HepG2 (cell line): Measurements from ENCODE around the gene UBE2O. TPM values are rescaled to one million over a fixed set of nuclear protein-coding genes. Genes with fewer than 3 reads are reported as not detected.

Experiments used
- ATAC-seq: fragments of 200-7000 bp; cut with Tn5 transposase; 3 replicates; pipeline ENCODE4 v1.9.1; 2020; ENCODE audit warnings: mild to moderate bottlenecking, moderate library complexity
- BruUV-seq: library from RNA; stranded (reverse); fragments of 400-500 nt; replicated peaks from 2 replicates; lab custom pipeline; 2021; lab: Mats Ljungman, UMichigan
- CTCF ChIA-PET: fragments of 300-600 bp; formaldehyde crosslinking; extraction: SDS; loops from one replicate; lab custom pipeline; 2021; ENCODE audit warnings: low total read pairs, inconsistent platforms, low intra/inter-chr PET ratio; lab: Yijun Ruan, JAX
- POLR2A ChIA-PET: fragments of 350-600 bp; sonication (Branson Sonifier 250); formaldehyde crosslinking; loops from one replicate; lab custom pipeline; 2020; ENCODE audit warnings: antibody characterized with exemption, inconsistent platforms; lab: Yijun Ruan, JAX
- DNase-seq: peaks from one replicate; pipeline ENCODE4 v3.0.0-alpha.2; 2015; ENCODE audit warnings: low spot score
- FAIRE-seq: peaks from 3 replicates; lab custom pipeline; 2011; peaks lifted over from hg19 to GRCh38; lab: Jason Lieb, UNC
- H2AFZ ChIP-seq: one replicate; pipeline ENCODE4 v1.6.1; 2011; ENCODE audit warnings: low read length, inconsistent platforms
- H3K27ac ChIP-seq: fragments of 300-600 bp; 3 replicates; pipeline ENCODE4 v1.8.0; 2011; ENCODE audit warnings: mixed run types, mild to moderate bottlenecking, mixed read lengths, low read length, inconsistent platforms; ENCODE audit not compliant: insufficient read depth; ENCODE audit errors: extremely low read length
- H3K27me3 ChIP-seq, 2 experiments: fragments of 200-600 bp in 1 of 2; 2 replicates in 1 of 2; 3 replicates in 1 of 2; pipeline versions ENCODE4 v1.6.0 to v1.8.0; 2011; ENCODE audit warnings: low read length in 2 of 2, mild to moderate bottlenecking in 2 of 2, moderate library complexity in 2 of 2, inconsistent platforms in 1 of 2; ENCODE audit not compliant: insufficient read depth in 2 of 2, control insufficient read depth in 1 of 2
- H3K36me3 ChIP-seq, 2 experiments: fragments of 200-600 bp in 1 of 2; replicated peaks in 1 of 2; 2 replicates in 1 of 2; 3 replicates in 1 of 2; pipeline versions ENCODE4 v1.5.1 to v1.8.0; 2011; ENCODE audit warnings: low read length in 2 of 2, inconsistent platforms in 1 of 2; ENCODE audit not compliant: insufficient read depth in 2 of 2, control insufficient read depth in 1 of 2
- H3K4me1 ChIP-seq: 2 replicates; pipeline ENCODE4 v1.5.1; 2012; ENCODE audit warnings: low read length, inconsistent platforms; ENCODE audit not compliant: insufficient read depth
- H3K4me2 ChIP-seq: 2 replicates; pipeline ENCODE4 v1.6.0; 2011; ENCODE audit warnings: low read depth, low read length, inconsistent platforms
- H3K4me3 ChIP-seq, 3 experiments: fragments of 200-600 bp in 1 of 3; sonication (generic), shearing (Covaris generic) in 1 of 3; replicated peaks in 1 of 3; 2 replicates each; pipeline ENCODE4 v1.5.1; 2011 to 2016; ENCODE audit warnings: low read length in 3 of 3, inconsistent platforms in 2 of 3, low read depth in 2 of 3, mild to moderate bottlenecking in 2 of 3, control low read depth in 1 of 3, mixed read lengths in 1 of 3; ENCODE audit not compliant: insufficient read depth in 1 of 3
- H3K79me2 ChIP-seq: one replicate; pipeline ENCODE4 v1.6.1; 2011; ENCODE audit warnings: low read length, inconsistent platforms; ENCODE audit not compliant: insufficient read depth
- H3K9ac ChIP-seq: 2 replicates; pipeline ENCODE4 v1.6.0; 2011; ENCODE audit warnings: mild to moderate bottlenecking, low read depth, low read length, inconsistent platforms; ENCODE audit not compliant: insufficient read depth
- H3K9me3 ChIP-seq: 2 replicates; pipeline ENCODE4 v1.5.1; 2012; ENCODE audit warnings: mild to moderate bottlenecking, low read length
- H4K20me1 ChIP-seq: 2 replicates; pipeline ENCODE4 v1.6.0; 2011; ENCODE audit warnings: inconsistent platforms, mild to moderate bottlenecking, low read length, moderate library complexity; ENCODE audit not compliant: insufficient read depth
- AGO2 ChIP-seq: fragments of 200-400 bp; formaldehyde crosslinking; optimal IDR thresholded peaks from 2 replicates; pipeline ENCODE3; 2017; ENCODE audit warnings: mild to moderate bottlenecking, low read depth, low read length, moderate library complexity
- HNRNPL ChIP-seq: fragments of 200-400 bp; formaldehyde crosslinking; IDR thresholded peaks from 2 replicates; pipeline ENCODE4 v1.6.1; 2017; ENCODE audit warnings: mild to moderate bottlenecking, low read depth, low read length
- PAXIP1 ChIP-seq: sonication (generic); formaldehyde crosslinking; conservative IDR thresholded peaks from 2 replicates; pipeline ENCODE4 v1.4.0; 2020; ENCODE audit warnings: mild to moderate bottlenecking, missing genetic modification reagents, moderate library complexity
- ZNF800 ChIP-seq: sonication (generic); formaldehyde crosslinking; IDR thresholded peaks from 2 replicates; pipeline ENCODE4 v1.4.0; 2020; ENCODE audit warnings: missing genetic modification reagents
- WGBS: methylation state at CpG from one replicate; pipeline ENCODE4 v1.1.6; 2017; ENCODE audit warnings: low lambda C conversion rate; 5-methylcytosine and 5-hydroxymethylcytosine counted together
- in situ Hi-C: cut with HindIII; loops from 2 replicates; pipeline ENCODE4 v1.10.0; 2017; ENCODE audit warnings: low pct_unique_long_range_greater_than_20kb; ENCODE audit not compliant: extremely low pct_ligation_motif_present
- intact Hi-C: fragments of 100-400 bp; cut with micrococcal nuclease; formaldehyde crosslinking; loops from one replicate; pipeline ENCODE4 v1.10.0; 2022; ENCODE audit not compliant: unreplicated experiment
- polyA plus RNA-seq, 8 experiments: library from polyadenylated mRNA; depleted of rRNA in 3 of 8; stranded (reverse) in 7 of 8; unstranded in 1 of 8; fragments of >200 nt; fragmentation: Illumina TruSeq in 4 of 8; extraction: Trizol in 4 of 8; gene quantifications; 2 replicates each; pipeline versions ENCODE4 v1.2.1 to v1.2.3, GENCODE V29; 2011 to 2016; ENCODE audit warnings: low read depth in 4 of 8, missing spikeins in 1 of 8, mixed read lengths in 1 of 8; ENCODE audit not compliant: insufficient read depth in 1 of 8
- total RNA-seq, 5 experiments: library from RNA; depleted of rRNA; stranded (reverse); fragments of >200 nt; fragmentation: Illumina TruSeq; extraction: Trizol; gene quantifications; 2 replicates each; pipeline ENCODE4 v1.2.3, GENCODE V29; 2016; ENCODE audit warnings: low read depth in 1 of 5

The UBE2O gene
- total and polyA plus RNA-seq, 2 of the 13 experiments (the other 11 are each of a cell fraction or from before 2014, with no cell fraction given), result 21.5 to 23.5 TPM

DNA sequence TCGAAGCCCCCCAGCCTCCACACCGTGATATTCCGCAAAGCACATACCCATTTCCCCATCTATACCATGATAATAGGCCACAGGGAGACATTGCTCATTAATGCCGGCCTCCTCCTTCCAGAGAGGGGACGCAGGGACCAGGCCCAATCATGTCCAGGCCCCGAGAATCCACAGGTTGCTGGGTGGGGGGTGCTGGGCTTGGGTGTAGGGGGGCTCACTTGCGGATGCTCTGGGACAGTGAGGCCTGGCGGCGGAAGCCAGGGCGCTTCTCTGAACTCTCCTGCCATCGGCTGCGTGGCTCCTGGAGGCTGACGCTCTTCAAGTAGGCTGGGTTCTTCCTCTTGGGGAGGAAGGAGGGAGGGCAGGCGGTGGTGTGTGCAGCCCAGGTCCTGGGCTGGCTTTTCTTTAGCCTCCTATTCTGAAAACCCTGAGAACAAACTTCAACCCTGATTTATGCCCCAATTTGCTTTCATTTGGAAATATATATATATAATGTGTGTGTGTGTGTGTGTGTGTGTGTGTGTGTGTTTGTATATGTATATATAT is 26.6 kb upstream of the UBE2O start (continued):
- TF ChIP-seq PAXIP1 (CRISPR knock-in tag), result no peak

DNA sequence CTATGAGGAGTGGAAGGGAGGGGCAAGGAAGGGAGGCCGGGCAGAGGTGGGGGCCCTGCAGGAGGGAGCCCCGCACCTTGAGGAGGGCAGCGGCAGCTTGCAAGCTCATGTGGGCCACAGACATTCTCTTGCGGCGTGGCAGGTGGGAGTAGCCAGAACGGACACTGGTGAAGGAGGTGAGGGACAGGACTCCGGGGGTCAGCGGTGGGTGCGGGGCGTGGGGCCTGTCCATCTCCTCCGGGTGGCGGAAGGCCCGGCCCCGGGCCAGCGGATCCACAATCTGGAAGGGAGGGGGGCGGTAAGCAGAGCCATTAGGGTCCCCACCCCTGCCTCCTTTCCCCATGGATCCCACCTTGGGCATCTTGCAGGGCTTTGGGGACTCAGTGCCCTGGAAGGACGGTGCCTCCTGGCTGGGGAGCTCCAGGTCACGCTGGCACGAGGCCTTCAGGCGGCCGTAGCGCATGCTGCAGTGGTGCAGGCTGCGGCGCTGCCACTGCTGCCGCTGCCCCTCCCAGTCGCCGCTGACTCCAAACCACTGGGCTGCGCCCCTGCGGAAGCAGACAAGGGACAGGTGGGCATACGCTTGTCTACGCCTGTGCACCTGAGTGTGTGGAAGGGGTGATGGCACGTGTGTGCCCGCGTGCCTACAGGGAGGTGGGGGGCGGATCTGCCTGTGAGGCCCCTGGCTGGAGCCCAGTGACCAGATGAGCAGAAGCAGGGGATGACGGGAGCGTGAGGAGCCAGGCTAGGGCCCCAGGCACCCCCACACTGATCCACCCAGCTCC is 26.0 kb upstream of the UBE2O start:
- ATAC-seq (no peak), FAIRE-seq (no peak), DNase-seq (no peak)
- Histone ChIP-seq H3K4me3 (no peak overlapping the region), H3K9ac (no peak overlapping the region), H3K4me1 (peaks cover 19% of the 10 kb centered on the region), H3K27me3 (no peaks in the 10 kb centered on the region), H2AFZ (no peak overlapping the region), H3K9me3 (no peaks in the 10 kb centered on the region), H3K27ac (no peak overlapping the region), H3K36me3 (no peaks in the 10 kb centered on the region; a peak in 2 of 5 replicates), H3K79me2 (no peaks in the 10 kb centered on the region), H3K4me2 (no peak overlapping the region), H4K20me1 (no peaks in the 10 kb centered on the region)
- in situ Hi-C loops (no loop called here), intact Hi-C loops (no loop called here)
- ChIA-PET POLR2A (interaction anchor here (5.7 kb wide), 1 partner anchor 21 kb away, joined by 59 read pairs; the partner anchor contains the start of gene RHBDF2), CTCF (no interaction called here)
- BruUV-seq, result no TSS peak
- 94% methylated on average over 36 of the region's 37 CpGs for WGBS
- TF ChIP-seq AGO2 (peak; percentile 63), HNRNPL (0 out of 2 replicates have a peak, but pooled peaks have one; percentile 37), ZNF800 (no peak)
